CD14-positive monocyte (primary cell): ENCODE measurements around the gene CD28. TPM values are rescaled to one million over a fixed set of nuclear protein-coding genes. Genes with fewer than 3 reads are reported as not detected.

Experiments used
- DNase-seq, 3 donors: peaks; one replicate each; pipeline ENCODE4 v3.0.0-alpha.2; 2011 to 2022
- H2AFZ ChIP-seq: 2 replicates; pipeline ENCODE4 v1.6.0; 2012; ENCODE audit warnings: mild to moderate bottlenecking, low read depth, low read length, inconsistent platforms; ENCODE audit not compliant: insufficient read depth, poor library complexity, severe bottlenecking
- H3K27ac ChIP-seq, 2 donors: 1 replicate in 1 of 2; 2 replicates in 1 of 2; pipeline ENCODE4 v1.5.1; 2012 to 2013; ENCODE audit warnings: low read length in 2 of 2, control low read depth in 1 of 2, inconsistent platforms in 1 of 2, low read depth in 1 of 2, mild to moderate bottlenecking in 1 of 2
- H3K27me3 ChIP-seq, 2 donors: one replicate each; pipeline versions ENCODE4 v1.6.0 to v1.6.1; 2011 to 2013; ENCODE audit warnings: low read length in 2 of 2; ENCODE audit not compliant: control insufficient read depth in 2 of 2, insufficient read depth in 2 of 2
- H3K36me3 ChIP-seq, 2 donors: replicated peaks in 1 of 2; 1 replicate in 1 of 2; 2 replicates in 1 of 2; pipeline versions ENCODE4 v1.5.1 to v1.6.1; 2012 to 2013; ENCODE audit warnings: low read length in 2 of 2, control low read depth in 1 of 2, inconsistent platforms in 1 of 2, mild to moderate bottlenecking in 1 of 2; ENCODE audit not compliant: insufficient read depth in 2 of 2, control insufficient read depth in 1 of 2
- H3K4me1 ChIP-seq, 2 donors: 1 replicate in 1 of 2; 2 replicates in 1 of 2; pipeline versions ENCODE4 v1.5.1 to v1.6.1; 2012 to 2013; ENCODE audit warnings: low read length in 2 of 2, control low read depth in 1 of 2, inconsistent platforms in 1 of 2, mild to moderate bottlenecking in 1 of 2, moderate library complexity in 1 of 2; ENCODE audit not compliant: insufficient read depth in 2 of 2, control insufficient read depth in 1 of 2
- H3K4me2 ChIP-seq: replicated peaks from 2 replicates; pipeline ENCODE3; 2012; ENCODE audit warnings: low read length, moderate library complexity, mild to moderate bottlenecking; ENCODE audit not compliant: poor library complexity, severe bottlenecking; ENCODE audit errors: extremely low read depth
- H3K4me3 ChIP-seq, 3 experiments: fragments of 200-600 bp in 1 of 3; sonication (generic) in 1 of 3; replicated peaks in 1 of 3; 1 replicate in 2 of 3; 2 replicates in 1 of 3; pipeline ENCODE4 v1.5.1; 2011 to 2013; ENCODE audit warnings: low read length in 3 of 3, mild to moderate bottlenecking in 3 of 3, control low read depth in 2 of 3, low read depth in 2 of 3, inconsistent platforms in 1 of 3, moderate library complexity in 1 of 3
- H3K79me2 ChIP-seq: 2 replicates; pipeline ENCODE4 v1.6.0; 2012; ENCODE audit warnings: mild to moderate bottlenecking, control low read depth, inconsistent platforms, low read length, moderate library complexity; ENCODE audit not compliant: insufficient read depth
- H3K9ac ChIP-seq: 2 replicates; pipeline ENCODE4 v1.6.0; 2017; ENCODE audit warnings: low read length, mild to moderate bottlenecking; ENCODE audit not compliant: insufficient read depth, poor library complexity, severe bottlenecking
- H3K9me3 ChIP-seq, 2 donors: replicated peaks in 1 of 2; 1 replicate in 1 of 2; 2 replicates in 1 of 2; pipeline versions ENCODE4 v1.5.1 to v1.6.1; 2012 to 2013; ENCODE audit warnings: low read length in 2 of 2, control low read depth in 1 of 2; ENCODE audit not compliant: control insufficient read depth in 1 of 2, insufficient read depth in 1 of 2
- H4K20me1 ChIP-seq: 2 replicates; pipeline ENCODE4 v1.6.0; 2012; ENCODE audit warnings: mild to moderate bottlenecking, low read length, control low read depth, moderate library complexity; ENCODE audit not compliant: insufficient read depth
- H3K27ac Mint-ChIP-seq, 7 donors: one replicate each; pipeline ENCODE4 v1.8.0; 2020; ENCODE audit warnings: mild to moderate bottlenecking in 7 of 7, mixed read lengths in 7 of 7, moderate library complexity in 6 of 7, inconsistent platforms in 2 of 7
- H3K27me3 Mint-ChIP-seq, 3 donors: one replicate each; pipeline ENCODE4 v1.8.0; 2021 to 2022; ENCODE audit warnings: low read depth in 3 of 3, mild to moderate bottlenecking in 3 of 3, mixed read lengths in 3 of 3, moderate library complexity in 3 of 3, inconsistent platforms in 1 of 3
- H3K36me3 Mint-ChIP-seq, 2 donors: one replicate each; pipeline ENCODE4 v1.8.0; 2020; ENCODE audit warnings: mixed read lengths in 2 of 2, inconsistent platforms in 1 of 2, mild to moderate bottlenecking in 1 of 2
- H3K4me1 Mint-ChIP-seq: one replicate; pipeline ENCODE4 v1.8.0; 2020; ENCODE audit warnings: mild to moderate bottlenecking, mixed read lengths
- H3K4me3 Mint-ChIP-seq, 2 donors: one replicate each; pipeline ENCODE4 v1.8.0; 2020; ENCODE audit warnings: mild to moderate bottlenecking in 2 of 2, mixed read lengths in 2 of 2, moderate library complexity in 1 of 2
- H3K9me3 Mint-ChIP-seq, 7 donors: one replicate each; pipeline ENCODE4 v1.8.0; 2020 to 2022; ENCODE audit warnings: mixed read lengths in 7 of 7, mild to moderate bottlenecking in 6 of 7, moderate library complexity in 6 of 7, inconsistent platforms in 2 of 7
- CTCF ChIP-seq: fragments of 200-600 bp; IDR thresholded peaks from one replicate; pipeline ENCODE4 v1.8.0; 2022; ENCODE audit warnings: antibody characterized with exemption, mild to moderate bottlenecking
- WGBS: methylation state at CpG from one replicate; pipeline ENCODE4 v1.1.5; 2013; ENCODE audit warnings: missing lambda C conversion rate; ENCODE audit not compliant: insufficient coverage; 5-methylcytosine and 5-hydroxymethylcytosine counted together
- intact Hi-C, 2 donors: fragments of 100-400 bp; cut with micrococcal nuclease; formaldehyde crosslinking; loops; one replicate each; pipeline versions ENCODE4 v1.15.0 to v1.15.1; 2023
- polyA plus RNA-seq, 3 donors: library from polyadenylated mRNA; depleted of rRNA in 1 of 3; unstranded in 2 of 3; stranded (reverse) in 1 of 3; fragments of 300-500 nt in 2 of 3; fragments of >200 nt in 1 of 3; fragmentation: Illumina TruSeq in 2 of 3; gene quantifications; 1 replicate in 2 of 3; 2 replicates in 1 of 3; pipeline ENCODE4 v1.2.3, GENCODE V29; 2012 to 2021

The CD28 gene
- polyA plus RNA-seq, 3 donors, result 0.09 to 0.21 TPM; not detected in 1

DNA sequence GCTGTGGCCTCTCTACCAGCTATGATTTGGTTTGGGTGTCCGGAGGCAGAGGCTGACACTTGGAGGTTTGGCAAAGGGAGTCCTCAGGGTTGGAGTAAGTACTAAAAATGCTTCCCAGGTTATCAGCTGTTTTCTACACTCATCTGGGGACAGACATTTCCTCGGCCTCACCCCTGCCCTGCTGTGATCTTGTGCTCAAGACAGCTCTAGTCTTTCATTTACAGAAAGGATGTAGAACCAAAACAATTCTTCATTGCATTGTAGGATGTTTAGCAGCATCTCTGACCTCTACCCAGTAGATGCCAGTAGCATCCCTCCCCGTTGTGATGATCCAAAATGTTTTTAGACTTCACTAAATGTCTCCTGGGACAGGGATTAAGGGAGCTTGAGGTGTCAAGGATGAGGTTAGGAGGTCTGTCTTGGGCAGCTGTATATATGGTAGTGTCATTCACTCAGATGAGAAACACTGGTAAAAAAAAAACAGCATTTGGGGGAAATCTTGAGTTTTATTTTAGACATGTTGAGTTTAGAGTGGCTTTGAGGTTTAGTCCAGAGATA is 26.6 kb downstream of the CD28 start:
- Histone ChIP-seq H3K79me2 (no peaks in the 10 kb centered on the region), H3K36me3 (no peaks in the 10 kb centered on the region), H3K27me3 (no peaks in the 10 kb centered on the region), H3K27ac (no peak overlapping the region), H3K4me1 (no peaks in the 10 kb centered on the region), H3K9me3 (no peaks in the 10 kb centered on the region), H3K9ac (no peak overlapping the region), H3K4me2 (no peak overlapping the region), H4K20me1 (no peaks in the 10 kb centered on the region), H2AFZ (no peak overlapping the region), H3K4me3 (no peak overlapping the region)
- Mint-ChIP-seq H3K9me3 (peaks cover 0 to 4% (median 1%) of the 10 kb centered on the region in 7 donors), H3K4me1 (no peaks in the 10 kb centered on the region), H3K36me3 (no peaks in the 10 kb centered on the region), H3K4me3 (no peak overlapping the region), H3K27ac (no peak overlapping the region), H3K27me3 (peaks cover 0 to 1% (median 0%) of the 10 kb centered on the region in 3 donors)
- intact Hi-C loops, result no loop called here
- WGBS, result no CpG with 5 or more reads among the region's 3 CpGs
- DNase-seq, result no peak
- TF ChIP-seq CTCF, result no peak

DNA sequence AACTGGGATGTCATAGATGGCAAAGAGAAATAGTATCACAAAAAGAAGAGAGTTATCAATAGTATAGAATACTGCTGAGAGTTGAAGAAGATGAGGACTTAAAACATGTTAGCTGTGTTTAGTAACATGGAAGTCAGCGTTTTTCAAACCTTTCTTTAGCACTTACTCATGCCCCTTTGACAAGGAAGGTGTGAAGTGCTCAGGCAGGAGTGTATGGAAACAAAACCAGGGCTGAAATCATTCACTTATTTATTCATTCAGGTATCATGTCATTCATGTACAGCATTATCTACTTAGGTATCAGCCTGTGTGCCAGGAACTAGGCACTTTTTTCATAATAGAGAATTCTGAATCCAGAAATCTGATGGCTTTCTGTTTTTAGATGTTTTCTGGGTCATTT is 27.2 kb downstream of the CD28 start:
- Histone ChIP-seq H3K36me3 (no peaks in the 10 kb centered on the region), H3K9ac (no peak overlapping the region), H3K79me2 (no peaks in the 10 kb centered on the region), H3K27me3 (no peaks in the 10 kb centered on the region), H3K4me3 (no peak overlapping the region), H3K4me1 (no peaks in the 10 kb centered on the region), H2AFZ (no peak overlapping the region), H3K4me2 (no peak overlapping the region), H3K27ac (no peak overlapping the region), H3K9me3 (no peaks in the 10 kb centered on the region), H4K20me1 (no peaks in the 10 kb centered on the region)
- Mint-ChIP-seq H3K36me3 (no peaks in the 10 kb centered on the region), H3K4me3 (no peak overlapping the region), H3K9me3 (peaks cover 0 to 4% (median 1%) of the 10 kb centered on the region in 7 donors), H3K27ac (no peak overlapping the region), H3K4me1 (no peaks in the 10 kb centered on the region), H3K27me3 (peaks cover 0 to 1% (median 1%) of the 10 kb centered on the region in 3 donors)
- TF ChIP-seq CTCF, result no peak
- no peak for DNase-seq
- no CpG with 5 or more reads among the region's 1 CpG for WGBS
- intact Hi-C loops, result no loop called here
